Measurements from ENCODE around the gene PIP5K1B.

The PIP5K1B gene

DNA sequence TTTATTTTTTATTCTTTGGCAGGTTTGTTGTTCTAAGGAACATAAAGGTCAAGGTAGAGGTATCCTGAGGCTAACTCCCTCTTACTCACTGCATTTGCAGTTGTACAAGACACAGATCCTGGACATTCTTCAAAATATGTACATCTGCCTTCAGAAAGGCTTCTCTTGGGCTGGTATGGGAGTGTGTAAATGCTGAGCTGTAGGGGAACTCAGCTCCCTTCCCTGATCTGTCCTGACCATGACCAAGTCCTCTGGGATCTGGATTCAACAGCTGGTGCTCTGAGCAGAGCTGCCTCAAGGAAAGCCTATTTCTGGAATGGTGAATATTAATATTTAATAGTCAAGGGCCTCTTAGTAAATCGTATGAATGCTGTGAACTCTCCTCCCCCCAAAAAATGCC, 191.4 kb downstream of the PIP5K1B start:
- FAIRE-seq (no peak), DNase-seq (ENCODE audit: insufficient read length, low spot score) (no peak)

DNA sequence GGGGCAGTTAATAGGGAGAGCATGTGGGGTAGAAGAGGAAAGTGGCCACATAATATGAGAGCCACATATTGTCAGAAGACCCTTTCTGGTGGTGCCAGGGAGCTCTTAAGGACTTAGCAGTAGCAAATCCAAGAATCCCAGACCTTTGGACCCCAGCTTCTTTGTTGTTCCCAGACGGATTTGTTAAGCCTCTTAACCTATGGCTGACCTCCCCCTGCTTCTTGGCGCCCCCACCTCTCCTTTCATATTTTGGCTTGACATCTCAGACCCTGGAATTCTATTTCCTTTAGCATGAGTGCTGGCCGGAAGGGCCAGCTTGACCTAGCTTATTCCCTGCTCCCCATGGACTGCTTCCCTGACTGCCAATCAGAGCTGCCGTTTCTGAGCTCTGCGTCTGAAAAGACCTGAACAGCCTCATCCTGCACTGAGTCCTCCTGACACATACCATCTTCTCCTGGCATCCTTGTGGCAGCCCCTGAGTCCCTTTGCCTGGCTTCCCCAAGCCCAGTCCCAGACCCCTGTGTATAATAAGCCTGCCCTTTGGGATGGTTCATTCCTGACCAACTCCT, 192.6 kb downstream of the PIP5K1B start:
- DNase-seq (ENCODE audit: insufficient read length, low spot score) (no peak), FAIRE-seq (no peak)

DNA sequence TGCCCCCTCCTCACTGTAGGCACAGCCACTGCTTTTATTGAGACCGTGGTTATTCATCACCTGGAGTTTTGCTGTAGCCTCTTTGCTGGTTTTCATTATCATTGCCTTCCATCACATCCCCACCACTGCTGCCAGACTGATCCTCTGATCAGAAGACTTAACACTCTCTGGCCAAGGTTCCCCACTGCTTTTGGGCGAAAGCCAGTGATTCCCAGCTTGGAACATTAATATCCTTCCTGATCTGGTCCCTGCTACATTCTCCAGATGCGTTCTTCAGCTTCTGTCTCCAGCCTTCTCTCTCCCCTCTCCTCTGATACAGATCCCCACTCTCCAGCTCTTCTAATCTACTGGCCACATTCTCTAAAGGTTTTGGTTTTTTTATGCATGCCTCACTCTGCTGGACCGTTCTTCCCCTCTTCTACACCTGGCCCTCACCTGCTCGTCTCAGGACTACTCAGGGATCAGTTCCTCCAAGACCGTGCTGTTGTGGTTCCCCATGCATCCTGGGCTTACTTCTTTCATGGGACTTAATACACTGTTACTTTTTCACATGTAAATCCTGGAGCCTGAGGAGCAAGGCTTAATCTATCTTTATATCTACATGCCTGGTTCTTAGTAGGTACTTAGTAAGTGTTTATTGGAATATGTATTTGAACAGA, 193.9 kb downstream of the PIP5K1B start:
- FAIRE-seq (peak; percentile 86), DNase-seq (ENCODE audit: insufficient read length, low spot score) (no peak)

DNA sequence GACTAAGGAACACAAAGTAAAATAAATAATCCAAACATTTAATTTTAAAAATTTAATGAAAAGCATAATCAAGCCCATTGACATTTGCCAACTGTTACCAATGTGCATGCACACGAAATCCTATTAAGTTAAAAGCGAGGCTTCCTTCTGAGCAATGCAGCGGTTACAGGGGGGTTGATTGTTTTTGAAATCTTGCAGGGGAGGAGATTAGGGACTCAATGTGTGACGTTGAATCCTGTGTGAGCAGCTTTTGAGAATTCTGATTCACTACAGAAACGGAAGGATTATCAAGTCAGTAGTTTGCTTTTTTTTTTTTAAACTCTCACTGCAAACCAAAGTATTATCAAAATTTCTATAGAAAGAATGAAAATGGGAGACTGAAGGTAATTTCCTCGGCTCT, 199.4 kb downstream of the PIP5K1B start:
- no peak for DNase-seq (ENCODE audit: insufficient read length, low spot score)
- no peak for FAIRE-seq

DNA sequence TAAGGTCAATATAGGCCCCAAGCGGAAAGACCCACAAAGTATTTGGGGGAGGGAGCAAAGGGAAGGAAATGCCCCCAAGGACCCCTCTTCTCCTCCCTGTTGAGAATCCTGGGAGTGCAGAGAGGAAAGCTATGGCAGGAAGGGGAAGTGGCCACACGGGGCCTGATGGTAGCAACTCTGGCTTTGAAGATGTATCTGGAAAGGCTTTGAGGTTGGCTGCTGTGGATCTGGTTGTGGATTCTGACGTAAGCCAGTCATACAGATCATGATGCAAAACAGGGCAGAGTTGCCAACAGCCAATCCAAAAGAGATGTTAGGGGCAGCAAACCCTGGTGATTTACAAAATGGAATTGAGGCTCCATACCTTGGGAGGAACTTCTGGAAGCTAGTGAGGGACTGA, 200.1 kb downstream of the PIP5K1B start:
- DNase-seq (ENCODE audit: insufficient read length, low spot score) (no peak), FAIRE-seq (peak; percentile 14)

DNA sequence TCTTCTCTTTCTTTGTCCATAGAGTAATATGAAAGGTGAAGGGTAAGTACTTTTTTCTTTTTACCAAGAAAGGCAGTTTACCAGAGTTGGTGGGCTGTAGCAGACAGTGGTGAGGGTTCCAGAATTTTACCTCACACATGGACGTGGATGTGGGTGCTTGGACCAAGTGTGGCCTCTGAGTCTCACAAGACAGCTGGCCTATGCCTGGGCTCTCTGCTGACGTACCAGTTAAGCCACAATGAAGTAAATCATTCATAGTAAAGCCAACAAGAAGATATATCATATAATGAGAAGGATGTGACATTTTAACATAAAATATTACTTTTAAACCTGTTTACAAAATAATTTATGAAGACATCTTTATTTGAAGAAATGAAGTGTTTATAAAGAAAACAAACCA, 202.9 kb downstream of the PIP5K1B start:
- DNase-seq (ENCODE audit: insufficient read length, low spot score) (no peak), FAIRE-seq (no peak)

DNA sequence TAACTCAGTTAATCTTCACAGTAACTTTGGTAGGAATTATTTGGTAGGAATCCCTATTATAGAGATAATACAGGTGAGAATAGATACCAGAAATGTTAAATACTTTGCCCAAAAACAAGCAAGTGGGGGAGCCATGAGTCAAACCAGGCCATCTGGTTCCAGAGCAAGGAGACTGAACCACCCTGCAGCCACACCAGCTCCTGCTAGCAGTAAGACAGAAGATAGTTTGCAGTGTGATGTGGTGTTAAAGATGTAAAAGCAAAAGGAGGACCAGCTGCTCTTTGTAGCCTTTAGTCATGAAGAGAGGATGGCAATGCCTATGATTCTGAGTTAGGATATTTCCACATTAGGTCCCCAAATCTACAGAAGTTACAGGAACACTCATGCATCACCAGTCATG, 207.5 kb downstream of the PIP5K1B start:
- DNase-seq (ENCODE audit: insufficient read length, low spot score), result no peak
- peak; percentile 26 for FAIRE-seq

DNA sequence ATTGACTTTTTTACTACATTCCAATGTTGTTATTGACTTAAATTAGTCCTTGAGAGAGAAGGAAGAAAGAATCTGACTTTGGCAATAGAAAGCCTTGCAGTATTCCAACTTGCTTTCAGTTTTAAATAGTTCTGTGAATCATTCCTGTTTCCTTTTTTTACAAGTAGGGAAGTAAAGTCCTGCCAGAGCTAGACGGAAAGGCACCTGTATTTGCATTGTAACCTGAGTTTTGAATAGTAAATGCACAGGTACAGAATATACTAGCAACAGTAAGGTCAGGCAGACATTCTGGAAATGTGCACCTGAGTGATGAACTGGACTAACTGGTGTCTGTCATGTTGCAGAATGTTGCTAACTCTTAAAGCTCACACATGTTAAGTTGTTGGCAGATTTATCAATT, 208.0 kb downstream of the PIP5K1B start:
- DNase-seq (ENCODE audit: insufficient read length, low spot score) (no peak), FAIRE-seq (no peak)

DNA sequence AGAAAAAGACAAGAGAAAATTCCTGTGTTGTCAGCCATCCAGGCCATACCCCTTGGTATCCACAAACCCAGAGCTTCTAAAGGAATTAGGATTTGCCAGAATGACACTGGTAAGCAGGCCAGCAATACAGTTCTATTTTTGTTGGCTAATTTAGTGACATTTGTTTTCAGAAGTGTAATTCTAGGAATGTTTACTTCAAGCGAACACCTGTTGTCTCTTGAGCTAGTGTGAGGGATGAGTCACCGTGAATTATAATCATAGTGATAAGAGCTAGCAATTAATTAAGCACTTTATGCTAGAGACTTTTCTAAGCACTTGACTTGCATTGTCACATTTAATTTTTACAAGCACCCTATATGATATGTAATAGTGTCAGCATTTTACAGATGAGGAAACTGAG, 209.7 kb downstream of the PIP5K1B start:
- FAIRE-seq, result no peak
- DNase-seq (ENCODE audit: insufficient read length, low spot score), result no peak

DNA sequence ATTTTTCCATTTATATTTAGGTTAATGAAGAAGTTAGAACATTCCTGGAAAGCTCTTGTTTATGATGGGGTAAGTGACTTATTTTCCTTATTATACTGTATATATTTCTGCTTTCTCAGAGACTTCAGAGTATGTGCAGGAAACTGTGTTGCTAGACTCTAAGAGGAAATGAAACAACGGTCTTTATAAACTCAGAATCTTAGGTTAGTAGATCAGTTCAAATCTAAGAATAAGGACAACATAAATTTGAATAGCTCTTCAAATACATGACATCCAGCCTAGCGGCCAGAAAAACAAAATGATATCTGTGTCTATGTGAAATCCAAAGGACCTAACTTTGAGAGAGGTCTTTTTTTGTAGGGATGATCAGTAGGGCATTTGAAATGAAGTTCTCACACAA, 214.6 kb downstream of the PIP5K1B start:
- DNase-seq (ENCODE audit: insufficient read length, low spot score), result no peak
- peak; percentile 76 for FAIRE-seq

DNA sequence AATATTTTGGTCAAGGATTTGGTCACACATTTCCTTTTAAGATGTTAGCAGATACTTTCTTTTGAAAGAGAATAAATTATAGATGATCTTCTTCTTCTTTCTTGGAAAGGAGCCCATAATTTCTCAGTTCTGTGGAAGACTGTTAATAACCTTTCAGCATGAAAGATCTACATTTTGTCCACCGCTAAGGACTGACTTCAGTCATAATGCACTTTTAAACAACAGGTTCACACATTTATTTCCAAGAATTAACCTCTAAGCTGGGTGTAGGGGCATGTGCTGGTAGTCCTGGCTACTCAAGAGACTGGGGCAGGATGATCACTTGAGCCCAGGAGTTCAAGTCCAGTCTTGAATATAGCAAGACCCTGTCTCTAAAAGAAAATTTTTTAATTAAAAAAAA, 215.9 kb downstream of the PIP5K1B start:
- DNase-seq (ENCODE audit: insufficient read length, low spot score) (no peak), FAIRE-seq (peak; percentile 4)

DNA sequence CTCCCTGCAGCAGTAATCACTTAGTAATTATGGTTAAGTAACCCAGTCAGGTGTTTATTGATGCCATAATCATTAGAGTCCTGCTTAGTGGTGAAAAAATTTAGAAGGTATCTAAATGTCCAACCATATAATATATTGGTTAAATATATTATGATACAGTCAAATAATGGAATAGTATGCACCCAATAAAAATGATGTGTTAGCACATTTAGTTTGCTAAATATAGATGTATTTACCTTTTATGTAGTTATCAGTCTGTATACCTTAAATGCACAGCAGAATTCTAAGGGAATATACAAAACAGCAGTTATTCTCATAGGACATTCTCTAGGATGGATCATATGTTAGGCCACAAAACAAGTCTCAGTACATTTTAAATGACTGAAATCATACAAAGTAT, 218.4 kb downstream of the PIP5K1B start:
- DNase-seq (ENCODE audit: insufficient read length, low spot score) (no peak), FAIRE-seq (no peak)

DNA sequence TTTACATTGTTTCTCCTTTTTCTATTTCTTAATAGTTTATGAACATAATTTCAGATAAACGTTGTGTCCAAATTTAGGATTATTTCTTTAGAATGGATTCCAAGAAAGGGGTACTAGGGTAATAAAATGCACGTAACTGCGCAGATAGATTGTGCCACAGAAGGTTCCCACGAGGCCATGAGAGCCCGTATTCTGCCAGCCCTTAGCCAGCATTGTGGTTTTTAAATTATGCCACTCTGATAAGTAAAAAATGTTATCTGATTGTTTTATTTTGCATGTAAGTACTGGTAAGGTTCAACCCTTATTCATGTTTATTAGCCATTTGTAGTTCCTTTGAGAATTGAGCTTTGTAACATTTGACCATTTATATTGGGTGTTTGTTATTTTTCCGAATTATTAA, 220.1 kb downstream of the PIP5K1B start:
- DNase-seq (ENCODE audit: insufficient read length, low spot score), result no peak
- no peak for FAIRE-seq

DNA sequence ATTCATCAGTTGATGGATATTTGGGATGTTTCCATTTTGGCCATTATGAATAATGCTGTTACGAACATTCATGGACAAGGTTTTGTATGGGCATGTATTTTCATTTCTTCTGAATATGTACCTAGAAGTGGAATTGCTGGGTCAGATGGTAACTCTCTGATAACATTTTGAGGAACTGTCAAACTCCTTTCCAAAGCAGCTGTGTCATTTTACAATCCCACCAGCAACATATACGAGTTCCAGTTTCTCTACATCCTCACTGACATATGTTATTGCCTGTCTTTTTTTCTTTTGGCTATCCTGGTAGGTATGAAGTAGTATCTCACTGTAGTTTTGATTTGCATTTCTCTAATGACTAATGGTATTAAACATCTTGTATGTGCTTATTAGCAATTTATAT, 222.1 kb downstream of the PIP5K1B start:
- no peak for DNase-seq (ENCODE audit: insufficient read length, low spot score)
- FAIRE-seq, result peak; percentile 88

DNA sequence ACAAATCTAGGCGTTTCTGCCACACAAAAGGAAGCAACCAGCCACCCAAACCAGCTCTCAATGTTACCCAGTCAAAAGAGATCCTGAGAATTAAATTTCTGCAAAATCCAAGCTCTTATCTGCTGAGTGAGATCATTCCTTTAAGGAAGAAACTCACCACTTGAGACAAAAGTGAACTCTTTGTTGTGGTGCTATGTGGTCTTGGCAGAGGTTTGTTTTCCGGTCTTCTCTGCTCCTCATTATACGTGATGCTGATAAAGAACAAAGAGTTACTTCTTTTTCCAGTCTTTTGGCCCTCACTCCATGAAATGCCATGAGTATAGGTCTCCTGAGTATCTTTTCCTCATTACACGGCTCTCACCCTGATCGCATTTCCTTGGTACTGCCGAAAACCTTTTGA, 226.8 kb downstream of the PIP5K1B start:
- FAIRE-seq (peak; percentile 81), DNase-seq (ENCODE audit: insufficient read length, low spot score) (no peak)

DNA sequence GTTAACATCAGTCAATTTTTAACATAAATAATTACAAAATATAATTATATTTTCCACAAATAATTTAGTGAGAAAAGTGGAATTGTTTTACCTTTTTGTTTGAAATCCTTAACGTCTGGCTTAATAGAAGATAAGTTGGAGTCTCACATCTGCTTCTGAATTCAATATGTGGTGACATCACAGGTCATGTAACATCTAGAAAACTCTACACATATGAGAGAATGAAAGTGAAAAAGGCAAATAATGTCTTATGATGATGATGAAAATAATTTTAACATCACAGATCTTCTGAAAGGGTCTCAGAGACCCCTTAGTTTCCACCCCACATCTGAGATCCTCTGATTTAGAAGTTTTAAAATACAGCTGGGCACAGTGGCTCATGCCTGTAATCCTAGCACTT, 227.4 kb downstream of the PIP5K1B start:
- DNase-seq (ENCODE audit: insufficient read length, low spot score) (no peak), FAIRE-seq (peak; percentile 31)

DNA sequence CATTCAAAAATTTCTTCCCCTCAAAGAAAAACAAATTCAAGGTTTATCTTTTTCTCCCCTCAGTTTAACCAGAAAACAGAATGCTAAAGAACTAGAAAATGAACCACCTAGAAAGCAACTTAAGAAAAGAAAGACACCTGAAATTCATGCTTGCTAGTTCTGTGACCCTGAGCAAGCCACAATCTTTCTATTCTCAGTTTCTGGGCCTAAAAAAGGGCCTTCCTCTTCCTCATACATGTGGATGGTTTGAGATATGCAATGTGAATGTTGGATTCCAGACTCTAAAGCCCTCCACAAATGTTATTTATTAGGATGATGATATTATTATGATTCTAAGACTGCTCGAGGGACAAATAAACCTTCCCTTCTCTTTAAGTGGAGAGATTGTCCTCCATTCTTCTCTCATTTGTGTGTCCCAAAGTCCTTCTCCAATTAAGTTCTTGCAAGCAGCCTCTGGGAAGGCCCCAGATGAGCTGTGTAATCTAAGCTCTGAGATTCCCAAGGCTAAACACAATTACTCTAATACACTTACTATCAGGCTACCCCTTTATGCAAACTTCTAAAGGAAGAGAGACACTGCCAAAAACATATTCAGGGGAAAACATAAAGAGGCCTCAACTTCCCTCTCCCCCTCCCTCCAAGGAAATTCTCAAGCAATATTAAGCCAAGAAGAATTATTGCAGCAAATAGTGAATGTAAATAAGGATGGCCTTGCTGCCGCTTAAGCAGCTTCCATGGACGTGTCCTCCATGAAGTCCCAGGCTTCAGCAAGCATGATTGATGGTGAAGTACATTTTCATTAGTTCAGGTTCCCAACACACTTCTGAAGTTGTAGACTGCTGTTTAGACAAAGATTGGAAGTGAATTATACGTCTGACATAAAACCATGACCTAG, 228.6 kb downstream of the PIP5K1B start:
- peak; percentile 98 for FAIRE-seq

DNA sequence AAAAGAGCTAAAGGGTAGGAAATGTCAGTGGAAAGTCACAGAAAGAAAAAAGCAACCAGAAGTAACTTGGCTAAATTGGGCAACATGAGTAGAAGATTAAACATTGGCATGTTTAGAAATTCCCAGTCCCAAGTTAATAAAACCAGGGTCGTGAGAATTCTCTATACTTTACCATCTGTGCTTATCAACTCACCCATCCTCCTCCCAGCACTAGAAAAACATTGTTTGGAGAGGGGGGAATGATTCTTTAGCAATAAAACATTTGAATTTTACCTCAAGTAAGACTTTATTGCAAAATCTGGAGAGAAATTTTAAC, 229.2 kb downstream of the PIP5K1B start:
- FAIRE-seq, result no peak
- no peak for DNase-seq (ENCODE audit: insufficient read length, low spot score)

More for the DNA sequence above, 228.6 kb downstream of the PIP5K1B start:
- DNase-seq (ENCODE audit: insufficient read length, low spot score), result no peak

DNA sequence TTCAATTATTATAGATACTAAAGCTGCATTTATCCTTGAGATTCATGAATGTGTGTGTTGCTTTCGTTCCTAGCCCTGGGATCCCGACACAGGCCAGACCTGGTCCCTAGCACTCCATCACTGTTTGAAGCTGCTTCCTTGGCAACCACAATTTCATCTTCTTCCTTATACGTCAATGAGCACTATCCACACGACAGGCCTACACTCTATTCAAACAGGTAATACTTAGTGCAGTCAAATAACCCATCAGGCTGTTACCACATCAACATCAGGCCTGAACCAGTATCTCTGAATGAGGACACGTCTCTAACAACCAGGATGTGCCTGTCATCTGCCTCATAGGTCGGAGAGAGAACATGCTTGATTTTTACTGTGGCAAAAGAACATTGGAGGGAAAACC, 235.5 kb downstream of the PIP5K1B start:
- no peak for DNase-seq (ENCODE audit: insufficient read length, low spot score)
- FAIRE-seq, result peak; percentile 4

DNA sequence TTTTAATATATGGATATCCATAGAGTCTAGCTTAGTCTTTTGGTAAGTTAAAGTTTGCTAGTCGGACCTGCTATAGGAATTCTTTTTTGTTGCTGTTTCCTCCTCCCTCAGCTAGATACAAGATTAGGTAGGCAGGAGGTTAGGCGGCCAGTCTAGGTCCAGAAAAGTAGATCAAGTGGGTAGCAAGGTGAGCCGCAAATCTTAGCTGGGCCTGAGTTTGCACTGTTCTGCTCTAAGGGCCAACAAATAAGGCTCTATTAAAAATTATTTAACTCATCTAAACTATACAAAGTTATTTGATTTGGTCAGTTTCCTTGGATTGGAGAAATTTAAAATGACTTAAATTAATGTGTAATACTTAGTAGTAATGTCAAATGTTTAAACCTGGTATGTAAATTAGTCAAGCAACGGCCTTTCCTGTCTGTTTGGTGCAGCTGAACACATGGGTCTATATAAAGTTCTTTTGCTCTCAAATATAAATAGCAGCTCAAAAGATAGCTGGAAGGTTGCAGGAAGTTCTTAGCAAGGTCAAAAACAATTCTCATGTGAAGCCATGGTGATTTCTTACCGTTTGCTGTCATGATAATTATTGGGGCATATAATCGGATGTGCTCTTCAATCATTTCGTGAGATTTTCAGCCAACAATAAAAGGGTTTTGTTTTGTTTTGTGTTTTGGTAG, 236.9 kb downstream of the PIP5K1B start:
- DNase-seq (ENCODE audit: insufficient read length, low spot score) (no peak), FAIRE-seq (peak; percentile 84)

DNA sequence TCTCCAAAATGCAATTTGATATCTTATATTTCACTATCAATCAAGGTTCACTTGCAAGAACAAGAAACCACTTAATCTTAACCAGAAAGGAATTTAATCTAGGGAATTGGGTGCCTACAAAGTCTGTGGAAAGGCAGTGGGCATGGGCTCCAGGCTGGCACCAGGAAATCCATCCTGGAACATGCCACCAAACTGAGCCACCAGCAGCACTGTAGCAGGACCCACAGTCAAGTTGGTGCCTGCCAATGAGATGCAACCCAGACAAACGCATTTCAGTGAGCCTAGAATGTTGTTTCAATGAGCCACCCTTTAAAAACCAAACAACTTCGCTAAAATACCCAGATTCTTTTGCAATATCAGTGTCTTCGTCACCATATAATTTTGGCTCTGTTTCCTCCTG, 237.8 kb downstream of the PIP5K1B start:
- peak; percentile 33 for FAIRE-seq
- no peak for DNase-seq (ENCODE audit: insufficient read length, low spot score)

Data from GM19239 (cell line).